GM19193 (cell line): ENCODE results near the gene DBI.

Experiments used
- POLR2A ChIP-seq: IDR thresholded peaks from 4 replicates; pipeline ENCODE4 v1.6.1; 2011; ENCODE audit not compliant: insufficient read depth, insufficient read length; ENCODE audit errors: extremely low read depth

DBI gene

GRCh38 chr2:119378566-119378965, 11.8 kb downstream of the DBI start:
- no peak for TF ChIP-seq POLR2A

- TF ChIP-seq POLR2A, result no peak
Observed at GRCh38 chr2:119383410-119384140, 16.8 kb downstream of the DBI start.

GRCh38 chr2:119384971-119385370, 18.2 kb downstream of the DBI start:
- TF ChIP-seq POLR2A, result no peak

- TF ChIP-seq POLR2A, result no peak
Observed at GRCh38 chr2:119385466-119385865, 18.7 kb downstream of the DBI start.

- no peak for TF ChIP-seq POLR2A
Observed at GRCh38 chr2:119387381-119388129, 20.8 kb downstream of the DBI start.

- TF ChIP-seq POLR2A, result no peak
Observed at GRCh38 chr2:119389615-119390306, 23.0 kb downstream of the DBI start.

GRCh38 chr2:119393971-119394748, 27.4 kb downstream of the DBI start:
- no peak for TF ChIP-seq POLR2A

GRCh38 chr2:119397196-119397595, 30.4 kb downstream of the DBI start:
- no peak for TF ChIP-seq POLR2A

- no peak for TF ChIP-seq POLR2A
Observed at GRCh38 chr2:119402106-119402505, 35.3 kb downstream of the DBI start.

GRCh38 chr2:119402645-119403560, 36.1 kb downstream of the DBI start:
- TF ChIP-seq POLR2A, result no peak

GRCh38 chr2:119405151-119405550, 38.4 kb downstream of the DBI start:
- TF ChIP-seq POLR2A, result no peak

GRCh38 chr2:119407430-119408220, 40.8 kb downstream of the DBI start:
- no peak for TF ChIP-seq POLR2A

GRCh38 chr2:119408221-119408619, 41.4 kb downstream of the DBI start:
- no peak for TF ChIP-seq POLR2A
